Breast epithelium (tissue), 4 donors: Measurements from ENCODE around the gene ADAMTSL3. TPM values are rescaled to one million over a fixed set of nuclear protein-coding genes. Genes with fewer than 3 reads are reported as not detected.

ENCODE experiments used
- DNase-seq, 2 donors: peaks; one replicate each; pipeline ENCODE4 v3.0.0-alpha.2; 2019; ENCODE audit warnings: low spot score in 2 of 2
- H3K27ac ChIP-seq, 2 donors: fragments of 200-600 bp; sonication (generic) in 1 of 2; one replicate each; pipeline ENCODE4 v1.5.1; 2016 to 2019; ENCODE audit warnings: mild to moderate bottlenecking in 1 of 2
- H3K27me3 ChIP-seq, 2 donors: fragments of 200-600 bp; sonication (generic) in 1 of 2; one replicate each; pipeline versions ENCODE4 v1.5.1 to v1.6.0; 2017 to 2019; ENCODE audit warnings: control low read depth in 1 of 2, mild to moderate bottlenecking in 1 of 2
- H3K36me3 ChIP-seq: fragments of 200-600 bp; one replicate; pipeline ENCODE4 v1.5.1; 2019
- H3K4me1 ChIP-seq, 2 donors: fragments of 200-600 bp; sonication (generic); one replicate each; pipeline ENCODE4 v1.5.1; 2016 to 2019; ENCODE audit warnings: control low read depth in 1 of 2
- H3K4me3 ChIP-seq, 3 donors: fragments of 200-600 bp; sonication (generic); 1 replicate in 2 of 3; 2 replicates in 1 of 3; pipeline ENCODE4 v1.5.1; 2016 to 2019; ENCODE audit warnings: mild to moderate bottlenecking in 3 of 3, moderate library complexity in 2 of 3
- H3K9me3 ChIP-seq, 2 donors: fragments of 200-600 bp; sonication (generic) in 1 of 2; one replicate each; pipeline ENCODE4 v1.5.1; 2016 to 2019; ENCODE audit warnings: control low read depth in 1 of 2
- CTCF ChIP-seq, 3 donors: fragments of 450-650 bp; IDR thresholded peaks; one replicate each; pipeline ENCODE4 v1.5.1; 2016 to 2017; ENCODE audit warnings: antibody characterized with exemption in 3 of 3, mild to moderate bottlenecking in 3 of 3, moderate library complexity in 3 of 3
- POLR2A ChIP-seq: fragments of 450-650 bp; IDR thresholded peaks from one replicate; pipeline ENCODE4 v1.6.1; 2016; ENCODE audit warnings: antibody characterized with exemption, mild to moderate bottlenecking, moderate library complexity
- POLR2AphosphoS5 ChIP-seq, 3 donors: sonication (generic); formaldehyde crosslinking; IDR thresholded peaks; one replicate each; pipeline ENCODE4 v1.6.1; 2017; ENCODE audit warnings: antibody characterized with exemption in 3 of 3
- intact Hi-C: fragments of 100-400 bp; cut with DNase I; formaldehyde crosslinking; loops from one replicate; pipeline ENCODE4 v1.15.1; 2023; ENCODE audit warnings: low total_unique reads
- total RNA-seq, 3 donors: library from RNA; depleted of rRNA; stranded (reverse); fragments of >200 nt; gene quantifications; one replicate each; pipeline ENCODE4 v1.1.0, GENCODE V29; 2016

Gene ADAMTSL3
- total RNA-seq, 3 donors from 2014 or later, result 1.8 to 3.9 (median 2.7) TPM

- Histone ChIP-seq H3K27me3 (no peaks in the 10 kb centered on the region), H3K4me3 (no peak overlapping the region), H3K9me3 (no peaks in the 10 kb centered on the region), H3K4me1 (no peaks in the 10 kb centered on the region), H3K27ac (no peak overlapping the region), H3K36me3 (no peaks in the 10 kb centered on the region)
- no peak for TF ChIP-seq POLR2AphosphoS5 (IDR thresholded peaks at IDR 0.05)
- TF ChIP-seq CTCF (IDR thresholded peaks at IDR 0.05), result no peak
- TF ChIP-seq POLR2A, result no peak
- no peak for DNase-seq
- intact Hi-C loops, result no loop called here
Observed at GRCh38 chr15:83793069-83793468, 139.1 kb downstream of the ADAMTSL3 start.

- Histone ChIP-seq H3K36me3 (no peaks in the 10 kb centered on the region), H3K27ac (no peak overlapping the region), H3K9me3 (no peaks in the 10 kb centered on the region), H3K4me3 (no peak overlapping the region), H3K27me3 (no peaks in the 10 kb centered on the region), H3K4me1 (no peaks in the 10 kb centered on the region)
- DNase-seq, result no peak
- intact Hi-C loops, result no loop called here
- no peak for TF ChIP-seq CTCF (IDR thresholded peaks at IDR 0.05)
- no peak for TF ChIP-seq POLR2A
- TF ChIP-seq POLR2AphosphoS5 (IDR thresholded peaks at IDR 0.05), result no peak
Observed at GRCh38 chr15:83794209-83794608, 140.3 kb downstream of the ADAMTSL3 start.

DNA sequence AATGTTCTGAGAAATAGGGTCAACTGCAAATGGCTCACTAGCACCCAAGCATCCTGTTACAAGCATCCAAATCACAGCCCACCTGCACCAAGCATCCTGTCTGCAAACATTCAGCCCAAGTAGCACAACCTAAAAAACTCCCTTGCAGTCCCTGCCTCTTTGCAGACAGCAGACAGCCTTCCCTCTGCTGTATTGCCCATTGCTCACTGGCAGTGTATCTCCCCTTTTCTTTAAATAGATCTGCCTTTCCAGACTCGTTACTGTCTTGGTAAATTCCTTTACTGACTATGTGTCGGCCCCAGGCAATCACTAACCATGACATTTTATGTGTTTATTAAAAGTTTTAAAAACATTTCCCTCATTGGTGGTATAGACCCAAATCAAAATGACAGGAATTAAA lies 155.4 kb downstream of the ADAMTSL3 start:
- H3K36me3 ChIP-seq, result no peaks in the 10 kb centered on the region
- intact Hi-C loops, result no loop called here
- DNase-seq, result no peak
- no peak overlapping the region for H3K4me3 ChIP-seq
- H3K4me1 ChIP-seq, result no peaks in the 10 kb centered on the region
- H3K27me3 ChIP-seq, result no peaks in the 10 kb centered on the region
- no peak for TF ChIP-seq CTCF (IDR thresholded peaks at IDR 0.05)
- TF ChIP-seq POLR2A, result no peak
- no peak for TF ChIP-seq POLR2AphosphoS5 (IDR thresholded peaks at IDR 0.05)
- H3K9me3 ChIP-seq, result peaks cover 0 to 4% of the 10 kb centered on the region in 2 donors
- no peak overlapping the region for H3K27ac ChIP-seq

DNA sequence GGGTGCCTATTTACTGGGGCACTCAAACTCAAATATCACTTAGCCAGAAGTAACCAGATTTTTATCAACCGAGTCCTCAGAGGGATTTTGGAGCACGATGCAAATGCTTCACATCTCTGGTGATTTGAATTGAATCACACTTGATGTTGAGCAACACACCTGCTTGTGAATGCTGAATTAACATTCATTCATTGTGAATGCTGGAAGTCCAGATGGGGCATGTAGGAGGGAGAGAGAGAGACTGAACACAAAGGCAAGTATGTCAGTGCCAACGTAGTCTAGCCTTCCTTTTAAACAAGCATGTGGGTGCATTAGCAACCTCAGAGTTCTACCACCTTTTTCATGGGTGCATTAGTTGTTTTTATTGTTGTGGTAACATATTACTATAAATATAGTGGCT lies 156.2 kb downstream of the ADAMTSL3 start:
- no peak for DNase-seq
- Histone ChIP-seq H3K4me3 (no peak overlapping the region), H3K27ac (no peak overlapping the region), H3K36me3 (no peaks in the 10 kb centered on the region), H3K9me3 (peaks cover 0 to 4% of the 10 kb centered on the region in 2 donors), H3K4me1 (no peaks in the 10 kb centered on the region), H3K27me3 (no peaks in the 10 kb centered on the region)
- TF ChIP-seq POLR2A (no peak), POLR2AphosphoS5 (IDR thresholded peaks at IDR 0.05) (no peak), CTCF (IDR thresholded peaks at IDR 0.05) (no peak)
- intact Hi-C loops, result no loop called here

DNA sequence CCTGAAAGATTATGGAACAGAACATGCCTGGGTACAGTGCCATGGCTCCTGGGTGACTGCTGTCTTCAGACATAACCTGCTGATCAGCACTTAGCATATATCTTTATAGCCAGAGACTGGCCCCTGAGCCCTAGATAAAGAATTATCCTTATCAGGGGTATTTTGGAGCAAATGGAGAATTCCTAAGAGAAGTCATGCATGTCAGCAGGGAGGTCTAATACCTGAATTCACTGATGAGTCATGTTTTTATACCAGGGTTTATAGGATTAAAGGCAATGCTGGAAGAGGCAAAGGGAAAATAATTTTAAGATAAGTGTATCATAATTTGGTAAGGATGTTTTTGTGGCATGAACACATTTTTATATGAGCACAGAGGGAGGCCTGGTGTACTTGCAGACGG lies 159.8 kb downstream of the ADAMTSL3 start:
- H3K9me3 ChIP-seq, result no peaks in the 10 kb centered on the region
- intact Hi-C loops, result no loop called here
- H3K27me3 ChIP-seq, result no peaks in the 10 kb centered on the region
- H3K4me3 ChIP-seq, result no peak overlapping the region
- no peak overlapping the region for H3K27ac ChIP-seq
- DNase-seq, result no peak
- no peaks in the 10 kb centered on the region for H3K4me1 ChIP-seq
- H3K36me3 ChIP-seq, result no peaks in the 10 kb centered on the region
- TF ChIP-seq CTCF (IDR thresholded peaks at IDR 0.05) (no peak), POLR2AphosphoS5 (IDR thresholded peaks at IDR 0.05) (no peak), POLR2A (no peak)
